Testis (tissue), 3 donors: Measurements from ENCODE around the gene AGAP1. TPM values are rescaled to one million over a fixed set of nuclear protein-coding genes. Genes with fewer than 3 reads are reported as not detected.
A peak's percentile ranks its signal among the peaks of the same experiment; 100 is the strongest.

Experiments used
- DNase-seq: peaks from one replicate; pipeline ENCODE4 v3.0.0-alpha.2; 2019
- H3K27ac ChIP-seq, 2 donors: fragments of 200-600 bp; sonication (generic); one replicate each; pipeline ENCODE4 v1.5.1; 2019
- H3K27me3 ChIP-seq: fragments of 200-600 bp; sonication (generic); one replicate; pipeline ENCODE4 v1.5.1; 2019
- H3K36me3 ChIP-seq: fragments of 200-600 bp; sonication (generic); one replicate; pipeline ENCODE4 v1.5.1; 2017; ENCODE audit warnings: low read depth; ENCODE audit errors: missing control alignments
- H3K4me1 ChIP-seq: fragments of 200-600 bp; sonication (generic); one replicate; pipeline ENCODE4 v1.5.1; 2019
- H3K4me3 ChIP-seq, 2 donors: fragments of 200-600 bp; sonication (generic); one replicate each; pipeline ENCODE4 v1.5.1; 2017 to 2019
- H3K9me3 ChIP-seq: fragments of 200-600 bp; sonication (generic); one replicate; pipeline ENCODE4 v1.5.1; 2017
- CTCF ChIP-seq, 3 experiments: fragments of 450-650 bp in 2 of 3; fragments of 200-600 bp in 1 of 3; sonication (generic) in 1 of 3; IDR thresholded peaks; one replicate each; pipeline ENCODE4 v1.5.1; 2016 to 2019; ENCODE audit warnings: antibody characterized with exemption in 3 of 3, mild to moderate bottlenecking in 2 of 3, moderate library complexity in 1 of 3
- POLR2A ChIP-seq: fragments of 450-650 bp; IDR thresholded peaks from one replicate; pipeline ENCODE4 v1.6.1; 2017; ENCODE audit warnings: antibody characterized with exemption, mild to moderate bottlenecking, moderate library complexity
- WGBS, 2 donors: methylation state at CpG; one replicate each; pipeline ENCODE4 v1.1.5; 2018; 5-methylcytosine and 5-hydroxymethylcytosine counted together
- intact Hi-C: fragments of 100-400 bp; cut with DNase I; formaldehyde crosslinking; loops from one replicate; pipeline ENCODE4 v1.15.1; 2023; ENCODE audit warnings: low total_unique reads
- polyA plus RNA-seq: library from polyadenylated mRNA; stranded (reverse); fragments of 350-450 nt; fragmentation: Illumina TruSeq; extraction: RNeasy Lipid Tissue Mini Kit (QIAGEN cat#74804); gene quantifications from one replicate; pipeline ENCODE4 v1.2.3, GENCODE V29; 2014; ENCODE audit warnings: low read depth, low replicate concordance; ENCODE audit not compliant: insufficient read depth
- total RNA-seq, 2 donors: library from RNA; depleted of rRNA; stranded (reverse); fragments of >200 nt; gene quantifications; one replicate each; pipeline ENCODE4 v1.2.3, GENCODE V29; 2016

Gene AGAP1
- total and polyA plus RNA-seq, 3 donors from 2014 or later = 21.4 to 45.5 (median 40.7) TPM

- TF ChIP-seq POLR2A (no peak), CTCF (IDR thresholded peaks at IDR 0.05) (no peak)
- no peaks in the 10 kb centered on the region for H3K27me3 ChIP-seq
- WGBS, 2 donors = 0% methylated on average over 7 to 29 of the region's 67 CpGs
- H3K4me3 ChIP-seq = peak overlapping the region; percentile 18 to 52
- H3K4me1 ChIP-seq = peaks cover 15% of the 10 kb centered on the region
- no peaks in the 10 kb centered on the region for H3K36me3 ChIP-seq
- no peak overlapping the region for H3K27ac ChIP-seq
- intact Hi-C loops = loop anchor here (10.0 kb wide), 1 partner anchor 390 kb away; no protein-coding TSS in a partner anchor
- no peaks in the 10 kb centered on the region for H3K9me3 ChIP-seq
- DNase-seq = no peak
Observed at GRCh38 chr2:236164201-236164924, 670.5 kb downstream of the AGAP1 start.

GRCh38 chr2:236164925-236165841 lies 671.3 kb downstream of the AGAP1 start:
- Histone ChIP-seq H3K27me3 (no peaks in the 10 kb centered on the region), H3K4me3 (peak overlapping the region in 1 of 2 donors; percentile 52), H3K9me3 (no peaks in the 10 kb centered on the region), H3K27ac (no peak overlapping the region), H3K4me1 (peaks cover 15% of the 10 kb centered on the region), H3K36me3 (no peaks in the 10 kb centered on the region)
- intact Hi-C loops = loop anchor here (10.0 kb wide), 1 partner anchor 390 kb away; no protein-coding TSS in a partner anchor
- TF ChIP-seq CTCF (IDR thresholded peaks at IDR 0.05) (no peak), POLR2A (no peak)
- 26 to 29% methylated on average over 18 of the region's 18 CpGs for WGBS, 2 donors
- no peak for DNase-seq

GRCh38 chr2:236165842-236166795 lies 672.3 kb downstream of the AGAP1 start:
- 13 to 15% methylated on average over 43 to 54 of the region's 58 CpGs for WGBS, 2 donors
- H3K4me3 ChIP-seq = no peak overlapping the region
- H3K27me3 ChIP-seq = no peaks in the 10 kb centered on the region
- peak; percentile 33 for DNase-seq
- no peak overlapping the region for H3K27ac ChIP-seq
- no peaks in the 10 kb centered on the region for H3K36me3 ChIP-seq
- TF ChIP-seq CTCF (IDR thresholded peaks at IDR 0.05) = no peak
- no peak for TF ChIP-seq POLR2A
- peaks cover 15% of the 10 kb centered on the region for H3K4me1 ChIP-seq
- intact Hi-C loops = loop anchor here (10.0 kb wide), 1 partner anchor 391 kb away; no protein-coding TSS in a partner anchor
- no peaks in the 10 kb centered on the region for H3K9me3 ChIP-seq

GRCh38 chr2:236166796-236167296 lies 673.0 kb downstream of the AGAP1 start:
- Histone ChIP-seq H3K4me3 (peak overlapping the region; percentile 6 to 47), H3K27ac (no peak overlapping the region), H3K36me3 (no peaks in the 10 kb centered on the region), H3K27me3 (no peaks in the 10 kb centered on the region), H3K9me3 (no peaks in the 10 kb centered on the region), H3K4me1 (peaks cover 15% of the 10 kb centered on the region)
- no peak for DNase-seq
- 4 to 6% methylated on average over 6 to 28 of the region's 29 CpGs for WGBS, 2 donors
- intact Hi-C loops = loop anchor here (10.0 kb wide), 1 partner anchor 392 kb away; no protein-coding TSS in a partner anchor
- TF ChIP-seq CTCF (IDR thresholded peaks at IDR 0.05) = no peak
- no peak for TF ChIP-seq POLR2A
